HepG2 (cell line): ENCODE data around the gene REEP2. TPM values are rescaled to one million over a fixed set of nuclear protein-coding genes. Genes with fewer than 3 reads are reported as not detected.

Experiments used
- CREB3 ChIP-seq: sonication (generic); formaldehyde crosslinking; IDR thresholded peaks from 2 replicates; pipeline ENCODE4 v1.5.0; 2020; ENCODE audit warnings: missing genetic modification reagents
- ELF4 ChIP-seq: sonication (generic); formaldehyde crosslinking; IDR thresholded peaks from 2 replicates; pipeline ENCODE4 v1.5.0; 2020; ENCODE audit warnings: missing genetic modification reagents, mild to moderate bottlenecking, moderate library complexity, borderline replicate concordance
- HIC2 ChIP-seq: sonication (generic); formaldehyde crosslinking; IDR thresholded peaks from 2 replicates; pipeline ENCODE4 v1.9.0; 2022; ENCODE audit warnings: low read depth, missing genetic modification reagents
- HNRNPLL ChIP-seq: fragments of 200-400 bp; formaldehyde crosslinking; IDR thresholded peaks from 2 replicates; pipeline ENCODE4 v1.6.1; 2017; ENCODE audit warnings: mild to moderate bottlenecking, low read depth, low read length; ENCODE audit not compliant: poor library complexity, severe bottlenecking
- KDM2A ChIP-seq: sonication (generic); formaldehyde crosslinking; IDR thresholded peaks from 2 replicates; pipeline ENCODE4 v1.4.0; 2020; ENCODE audit warnings: low read depth, missing genetic modification reagents, borderline replicate concordance
- KLF16 ChIP-seq, 2 experiments: sonication (generic) in 1 of 2; formaldehyde crosslinking in 1 of 2; IDR thresholded peaks; 2 replicates each; pipeline versions ENCODE4 v1.6.1 to v1.8.0; 2016 to 2023; ENCODE audit warnings: missing genetic modification reagents in 2 of 2, missing compliant biosample characterization in 1 of 2
- MAZ ChIP-seq, 2 experiments: sonication (generic) in 1 of 2; formaldehyde crosslinking in 1 of 2; IDR thresholded peaks; 2 replicates each; pipeline versions ENCODE4 v1.5.0 to v1.6.1; 2012 to 2020; ENCODE audit warnings: low read depth in 2 of 2, mild to moderate bottlenecking in 2 of 2, borderline replicate concordance in 1 of 2, improper control_type of control experiment in 1 of 2, low read length in 1 of 2, missing genetic modification reagents in 1 of 2, moderate library complexity in 1 of 2
- MEIS1 ChIP-seq: sonication (generic); formaldehyde crosslinking; IDR thresholded peaks from 2 replicates; pipeline ENCODE4 v1.9.0; 2021; ENCODE audit warnings: mild to moderate bottlenecking, missing genetic modification reagents, moderate library complexity, borderline replicate concordance
- NCOR1 ChIP-seq: fragments of 200-600 bp; sonication (generic); IDR thresholded peaks from 2 replicates; pipeline ENCODE4 v1.7.0; 2017; ENCODE audit warnings: antibody characterized with exemption, low read length, borderline replicate concordance
- NR1H2 ChIP-seq: sonication (generic); formaldehyde crosslinking; IDR thresholded peaks from 2 replicates; pipeline ENCODE4 v1.8.1; 2022; ENCODE audit warnings: low read depth, missing genetic modification reagents, borderline replicate concordance
- NR2C2 ChIP-seq: sonication (generic); formaldehyde crosslinking; IDR thresholded peaks from 2 replicates; pipeline ENCODE4 v1.4.0; 2020; ENCODE audit warnings: missing genetic modification reagents, mild to moderate bottlenecking, moderate library complexity, borderline replicate concordance
- NR2F2 ChIP-seq: IDR thresholded peaks from 2 replicates; pipeline ENCODE4 v1.6.1; 2012; ENCODE audit warnings: low read depth, inconsistent platforms, borderline replicate concordance
- SALL1 ChIP-seq: sonication (generic); formaldehyde crosslinking; IDR thresholded peaks from 2 replicates; pipeline ENCODE4 v1.8.0; 2022; ENCODE audit warnings: mild to moderate bottlenecking, missing genetic modification reagents
- SUZ12 ChIP-seq: fragments of 150-350 bp; IDR thresholded peaks from 2 replicates; pipeline ENCODE4 v1.6.1; 2014; ENCODE audit warnings: low read depth, low read length
- TCF7L2 ChIP-seq: IDR thresholded peaks from 2 replicates; pipeline ENCODE4 v1.6.1; 2011; ENCODE audit warnings: mild to moderate bottlenecking, low read depth, low read length, moderate library complexity
- XRCC5 ChIP-seq: fragments of 200-400 bp; formaldehyde crosslinking; optimal IDR thresholded peaks from 2 replicates; pipeline ENCODE3; 2017; ENCODE audit warnings: mild to moderate bottlenecking, low read length
- ZFP82 ChIP-seq: sonication (generic); formaldehyde crosslinking; IDR thresholded peaks from 2 replicates; pipeline ENCODE4 v1.5.1; 2020; ENCODE audit warnings: mild to moderate bottlenecking, missing genetic modification reagents, borderline replicate concordance
- ZMYM2 ChIP-seq: sonication (generic); formaldehyde crosslinking; IDR thresholded peaks from 2 replicates; pipeline ENCODE4 v1.8.0; 2022; ENCODE audit warnings: mild to moderate bottlenecking, missing genetic modification reagents
- ZNF235 ChIP-seq: sonication (generic); formaldehyde crosslinking; IDR thresholded peaks from 2 replicates; pipeline ENCODE4 v1.8.1; 2023; ENCODE audit warnings: mild to moderate bottlenecking, missing genetic modification reagents, borderline replicate concordance
- ZNF501 ChIP-seq: sonication (generic); formaldehyde crosslinking; IDR thresholded peaks from 2 replicates; pipeline ENCODE4 v1.5.1; 2020; ENCODE audit warnings: mild to moderate bottlenecking, moderate library complexity, missing genetic modification reagents
- ZNF547 ChIP-seq: sonication (generic); formaldehyde crosslinking; IDR thresholded peaks from 2 replicates; pipeline ENCODE4 v1.5.1; 2020; ENCODE audit warnings: mild to moderate bottlenecking, missing genetic modification reagents
- ZNF710 ChIP-seq: sonication (generic); formaldehyde crosslinking; IDR thresholded peaks from 2 replicates; pipeline ENCODE4 v1.5.0; 2020; ENCODE audit warnings: mild to moderate bottlenecking, missing genetic modification reagents, borderline replicate concordance
- ZNF768 ChIP-seq: sonication (generic); formaldehyde crosslinking; IDR thresholded peaks from 2 replicates; pipeline ENCODE4 v1.4.0; 2020; ENCODE audit warnings: missing genetic modification reagents
- ZSCAN31 ChIP-seq: sonication (generic); formaldehyde crosslinking; IDR thresholded peaks from 2 replicates; pipeline ENCODE4 v1.5.0; 2020; ENCODE audit warnings: low read depth, mild to moderate bottlenecking, missing genetic modification reagents
- polyA plus RNA-seq, 8 experiments: library from polyadenylated mRNA; depleted of rRNA in 3 of 8; stranded (reverse) in 7 of 8; unstranded in 1 of 8; fragments of >200 nt; fragmentation: Illumina TruSeq in 4 of 8; extraction: Trizol in 4 of 8; gene quantifications; 2 replicates each; pipeline versions ENCODE4 v1.2.1 to v1.2.3, GENCODE V29; 2011 to 2016; ENCODE audit warnings: low read depth in 4 of 8, missing spikeins in 1 of 8, mixed read lengths in 1 of 8; ENCODE audit not compliant: insufficient read depth in 1 of 8
- total RNA-seq, 5 experiments: library from RNA; depleted of rRNA; stranded (reverse); fragments of >200 nt; fragmentation: Illumina TruSeq; extraction: Trizol; gene quantifications; 2 replicates each; pipeline ENCODE4 v1.2.3, GENCODE V29; 2016; ENCODE audit warnings: low read depth in 1 of 5

REEP2 gene
- total and polyA plus RNA-seq, 2 of the 13 experiments (the other 11 are each of a cell fraction or from before 2014, with no cell fraction given) = 5.3 to 7.8 TPM

- TF ChIP-seq KLF16 (CRISPR knock-in tag; IDR thresholded peaks at IDR 0.05) (peak; percentile 42 to 83; a peak in 2 of 4 replicates), NR2F2 (no peak), NCOR1 (peak; percentile 18; the same call in 1 of the 2 replicates), ZNF710 (CRISPR knock-in tag) (no peak), TCF7L2 (no peak), MAZ (IDR thresholded peaks at IDR 0.05; ENCODE audit: borderline replicate concordance, low read depth, low read length) (peak; percentile 94), MAZ (CRISPR knock-in tag; IDR thresholded peaks at IDR 0.05; ENCODE audit: low read depth) (peak; percentile 76), NR1H2 (CRISPR knock-in tag) (0 out of 2 replicates have a peak, but pooled peaks have one; percentile 20), MEIS1 (peak; percentile 39; the same call in 1 of the 2 replicates), ZNF235 (CRISPR knock-in tag) (peak; percentile 53; the same call in 1 of the 2 replicates), ZFP82 (peak; percentile 15; the same call in 1 of the 2 replicates), NR2C2 (peak; percentile 71), SUZ12 (no peak), ELF4 (CRISPR knock-in tag) (peak; percentile 84), HNRNPLL (no peak), ZSCAN31 (CRISPR knock-in tag) (peak; percentile 16; the same call in 1 of the 2 replicates), HIC2 (no peak), ZNF547 (0 out of 2 replicates have a peak, but pooled peaks have one; percentile 13), ZNF501 (CRISPR knock-in tag) (peak; percentile 78), ZNF768 (CRISPR knock-in tag) (peak; percentile 29; the same call in 1 of the 2 replicates), CREB3 (no peak), SALL1 (CRISPR knock-in tag) (peak; percentile 77), XRCC5 (peak; percentile 38), ZMYM2 (no peak), KDM2A (CRISPR knock-in tag) (peak; percentile 74)
These were observed 25.8 kb downstream of the REEP2 start (continued) for GRCh38 chr5:138464388-138465260.
